CD8-positive, alpha-beta memory T cell (primary cell): Measurements from ENCODE around the gene TXNRD1. TPM values are rescaled to one million over a fixed set of nuclear protein-coding genes. Genes with fewer than 3 reads are reported as not detected.
A peak's percentile ranks its signal among the peaks of the same experiment; 100 is the strongest.

ENCODE experiments used
- CTCF ChIA-PET: fragments of 350-600 bp; sonication (Branson Sonifier 250); formaldehyde crosslinking; loops from one replicate; lab custom pipeline; 2021; ENCODE audit warnings: antibody characterized with exemption; lab: Charles Lee
- POLR2A ChIA-PET: fragments of 350-600 bp; sonication (Branson Sonifier 250); formaldehyde crosslinking; loops from one replicate; lab custom pipeline; 2021; ENCODE audit warnings: antibody characterized with exemption; lab: Charles Lee
- DNase-seq, 5 donors: peaks; one replicate each; pipeline versions ENCODE4 v3.0.0 to v3.0.0-alpha.2; 2020 to 2022; ENCODE audit warnings: mixed read lengths in 1 of 5
- H3K27ac ChIP-seq: one replicate; pipeline ENCODE4 v1.7.0; 2013; ENCODE audit warnings: low read depth, mild to moderate bottlenecking, low read length, moderate library complexity
- H3K27me3 ChIP-seq: 2 replicates; pipeline ENCODE4 v1.7.0; 2013; ENCODE audit warnings: low read length, mild to moderate bottlenecking; ENCODE audit not compliant: insufficient read depth, poor library complexity, severe bottlenecking
- H3K36me3 ChIP-seq: 2 replicates; pipeline ENCODE4 v1.7.0; 2013; ENCODE audit warnings: mild to moderate bottlenecking, low read length, moderate library complexity; ENCODE audit not compliant: insufficient read depth
- H3K4me1 ChIP-seq: 2 replicates; pipeline ENCODE4 v1.7.0; 2013; ENCODE audit warnings: mild to moderate bottlenecking, low read length, moderate library complexity; ENCODE audit not compliant: insufficient read depth
- H3K4me3 ChIP-seq: 2 replicates; pipeline ENCODE4 v1.7.0; 2013; ENCODE audit warnings: mild to moderate bottlenecking, low read length
- H3K9me3 ChIP-seq: 2 replicates; pipeline ENCODE4 v1.7.0; 2013; ENCODE audit warnings: mild to moderate bottlenecking, low read length
- H3K27ac Mint-ChIP-seq, 8 donors: one replicate each; pipeline ENCODE4 v1.8.0; 2020 to 2021; ENCODE audit warnings: mixed read lengths in 8 of 8, mild to moderate bottlenecking in 6 of 8, inconsistent platforms in 3 of 8, moderate library complexity in 3 of 8
- H3K27me3 Mint-ChIP-seq, 2 donors: one replicate each; pipeline ENCODE4 v1.8.0; 2020 to 2021; ENCODE audit warnings: mixed read lengths in 2 of 2, mild to moderate bottlenecking in 1 of 2, moderate library complexity in 1 of 2
- H3K36me3 Mint-ChIP-seq, 3 donors: one replicate each; pipeline ENCODE4 v1.8.0; 2020 to 2021; ENCODE audit warnings: mixed read lengths in 3 of 3, inconsistent platforms in 1 of 3, mild to moderate bottlenecking in 1 of 3
- H3K4me1 Mint-ChIP-seq, 3 donors: one replicate each; pipeline ENCODE4 v1.8.0; 2020 to 2021; ENCODE audit warnings: mixed read lengths in 3 of 3, inconsistent platforms in 1 of 3, mild to moderate bottlenecking in 1 of 3
- H3K4me3 Mint-ChIP-seq, 7 donors: one replicate each; pipeline ENCODE4 v1.8.0; 2020 to 2021; ENCODE audit warnings: mixed read lengths in 7 of 7, mild to moderate bottlenecking in 6 of 7, moderate library complexity in 4 of 7, inconsistent platforms in 2 of 7
- H3K9me3 Mint-ChIP-seq, 5 donors: one replicate each; pipeline ENCODE4 v1.8.0; 2020 to 2022; ENCODE audit warnings: mixed read lengths in 5 of 5, mild to moderate bottlenecking in 3 of 5, moderate library complexity in 2 of 5, inconsistent platforms in 1 of 5
- polyA plus RNA-seq: library from polyadenylated mRNA; unstranded; fragments of 300-500 nt; fragmentation: Illumina TruSeq; gene quantifications from one replicate; pipeline ENCODE4 v1.2.3, GENCODE V29; 2021
- total RNA-seq, 2 experiments: library from RNA; stranded (reverse); gene quantifications; one replicate each; pipeline ENCODE4 v1.2.3, GENCODE V29; 2021

The TXNRD1 gene
- total and polyA plus RNA-seq, 3 experiments from 2014 or later: 30.6 to 107 (median 103) TPM

DNA sequence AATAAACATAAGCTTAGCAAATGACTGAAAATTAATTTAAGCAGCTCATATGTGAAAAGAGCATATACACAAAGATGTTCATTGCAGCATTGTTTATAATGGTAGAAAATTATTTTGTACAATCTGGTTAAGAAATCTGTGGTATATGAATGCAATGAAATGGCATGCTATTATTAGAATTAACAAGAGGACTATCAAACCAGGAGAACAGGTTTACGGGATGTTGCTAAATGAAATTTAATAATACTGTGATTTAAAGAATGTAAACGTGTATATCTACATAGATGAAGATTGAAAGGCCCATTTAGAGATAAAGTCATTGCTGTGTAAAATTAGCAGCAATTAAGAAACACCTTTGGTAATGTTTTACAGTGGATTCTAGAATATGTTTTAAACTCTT is 158.5 kb downstream of the TXNRD1 start:
- Histone ChIP-seq H3K27me3 (no peaks in the 10 kb centered on the region), H3K9me3 (no peaks in the 10 kb centered on the region), H3K4me1 (peaks cover 8% of the 10 kb centered on the region), H3K36me3 (no peaks in the 10 kb centered on the region), H3K4me3 (no peak overlapping the region), H3K27ac (no peak overlapping the region)
- ChIA-PET POLR2A (no interaction called here), CTCF (interaction anchor here (0.8 to 2.8 kb wide), 2 partner anchors 8 to 678 kb away, joined by 3 to 16 read pairs; no protein-coding TSS in a partner anchor)
- DNase-seq: no peak
- no peak overlapping the region for H3K27ac Mint-ChIP-seq
- peaks cover 11 to 16% (median 12%) of the 10 kb centered on the region in 3 donors for H3K4me1 Mint-ChIP-seq
- peaks cover 0 to 16% (median 0%) of the 10 kb centered on the region in 3 donors for H3K36me3 Mint-ChIP-seq
- H3K4me3 Mint-ChIP-seq: no peak overlapping the region
- peaks cover 2 to 11% (median 9%) of the 10 kb centered on the region in 5 donors for H3K9me3 Mint-ChIP-seq
- peaks cover 0 to 2% of the 10 kb centered on the region in 2 donors for H3K27me3 Mint-ChIP-seq

DNA sequence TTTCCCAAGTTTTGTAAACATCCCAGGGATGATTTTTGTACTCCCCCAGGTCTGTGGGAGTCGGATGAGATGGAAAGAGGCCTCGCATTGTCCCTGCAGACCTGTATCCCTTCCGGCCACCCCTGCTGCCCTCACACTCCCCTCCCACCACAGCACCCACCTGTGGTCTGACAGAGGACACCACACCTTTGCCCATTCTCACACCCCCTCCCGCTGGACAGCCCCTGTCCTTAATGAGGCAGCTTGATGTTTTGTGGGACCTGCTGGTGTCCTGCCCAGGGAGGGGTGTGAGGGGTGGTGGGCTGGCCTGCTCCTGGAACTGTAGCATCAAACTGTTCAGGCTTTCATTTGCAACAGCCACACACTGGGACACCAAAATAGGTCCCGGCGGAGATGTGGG is 159.2 kb downstream of the TXNRD1 start:
- POLR2A ChIA-PET: no interaction called here
- Histone ChIP-seq H3K36me3 (no peaks in the 10 kb centered on the region), H3K4me1 (peaks cover 8% of the 10 kb centered on the region), H3K27me3 (no peaks in the 10 kb centered on the region), H3K27ac (no peak overlapping the region), H3K9me3 (no peaks in the 10 kb centered on the region), H3K4me3 (no peak overlapping the region)
- no peak for DNase-seq
- H3K4me1 Mint-ChIP-seq: peaks cover 11 to 16% (median 12%) of the 10 kb centered on the region in 3 donors
- H3K4me3 Mint-ChIP-seq: no peak overlapping the region
- CTCF ChIA-PET: no interaction called here
- H3K9me3 Mint-ChIP-seq: peaks cover under 1 to 6% (median 4%) of the 10 kb centered on the region in 5 donors
- peaks cover 0 to 9% (median 0%) of the 10 kb centered on the region in 3 donors for H3K36me3 Mint-ChIP-seq
- peaks cover 0 to 2% of the 10 kb centered on the region in 2 donors for H3K27me3 Mint-ChIP-seq
- H3K27ac Mint-ChIP-seq: no peak overlapping the region

DNA sequence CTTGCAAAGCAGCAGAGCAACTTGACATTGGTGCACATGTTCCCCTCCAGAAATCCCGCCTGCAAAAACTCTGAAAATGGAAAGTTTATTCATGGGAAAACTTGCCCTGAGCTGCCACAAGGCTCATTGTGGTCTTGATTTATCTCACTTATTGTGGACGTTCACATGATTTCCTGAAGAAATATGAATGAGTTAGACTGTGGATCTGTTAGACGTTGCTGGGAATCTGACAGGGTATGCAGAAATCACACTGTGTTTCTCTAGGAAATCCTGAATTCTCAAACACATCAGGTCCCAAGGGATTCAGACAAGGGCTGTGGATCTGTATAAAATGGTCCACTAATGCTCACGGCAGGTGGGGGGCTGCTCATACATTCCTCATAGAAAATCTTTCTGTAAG is 160.2 kb downstream of the TXNRD1 start:
- Histone ChIP-seq H3K4me3 (no peak overlapping the region), H3K4me1 (peaks cover 8% of the 10 kb centered on the region), H3K27ac (no peak overlapping the region), H3K36me3 (no peaks in the 10 kb centered on the region), H3K27me3 (no peaks in the 10 kb centered on the region), H3K9me3 (no peaks in the 10 kb centered on the region)
- H3K27ac Mint-ChIP-seq: peak overlapping the region in 1 of 8 donors; percentile 79
- ChIA-PET POLR2A (no interaction called here), CTCF (no interaction called here)
- H3K27me3 Mint-ChIP-seq: peaks cover 4 to 6% of the 10 kb centered on the region in 2 donors
- peaks cover 11 to 16% (median 12%) of the 10 kb centered on the region in 3 donors for H3K4me1 Mint-ChIP-seq
- no peak for DNase-seq
- H3K4me3 Mint-ChIP-seq: no peak overlapping the region
- peaks cover 0 to 5% (median 0%) of the 10 kb centered on the region in 3 donors for H3K36me3 Mint-ChIP-seq
- H3K9me3 Mint-ChIP-seq: peaks cover 0 to 3% (median 2%) of the 10 kb centered on the region in 5 donors

DNA sequence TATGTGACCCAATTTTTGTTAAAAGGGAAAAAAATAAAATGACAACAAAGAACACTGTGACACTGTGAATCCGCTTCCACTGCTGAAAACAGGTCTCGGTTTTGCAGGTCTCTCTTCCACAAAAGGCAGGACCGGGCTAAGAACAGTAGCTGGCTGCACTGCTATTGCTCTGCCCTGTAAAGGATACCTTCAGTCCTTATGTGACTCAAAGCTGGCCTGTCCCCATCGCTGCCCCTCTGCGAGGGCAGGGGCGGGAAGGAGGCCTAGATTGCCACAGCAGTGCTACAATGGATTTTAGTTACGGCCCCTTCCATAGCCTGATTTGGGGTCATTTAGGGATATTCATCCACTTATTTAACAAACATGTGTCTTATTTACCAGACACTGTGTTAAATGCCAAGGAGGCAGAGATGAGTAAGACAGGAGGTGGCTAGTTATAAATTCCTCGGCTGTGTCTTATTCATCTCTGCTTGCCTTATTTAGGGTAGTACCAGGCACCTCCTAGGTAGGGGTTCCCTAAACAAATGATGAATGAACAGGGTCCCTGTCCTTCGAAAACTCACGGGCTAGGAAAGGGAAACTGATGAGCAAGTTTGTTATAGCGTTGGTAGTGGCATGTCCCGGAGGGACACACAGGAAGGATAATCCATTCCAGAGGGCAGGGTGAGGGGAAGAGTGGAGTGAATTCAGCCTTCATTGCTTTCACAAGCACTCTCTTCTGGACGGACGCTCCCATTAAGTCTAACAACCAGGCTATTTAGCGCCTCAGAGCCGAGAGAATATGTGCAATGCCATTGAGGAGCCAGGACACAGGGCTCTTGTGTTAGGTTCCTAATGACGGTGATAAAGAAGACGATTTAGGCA is 161.3 kb downstream of the TXNRD1 start:
- POLR2A ChIA-PET: no interaction called here
- peak overlapping the region in 1 of 8 donors; percentile 78 for H3K27ac Mint-ChIP-seq
- H3K4me1 Mint-ChIP-seq: peaks cover 10 to 12% (median 11%) of the 10 kb centered on the region in 3 donors
- no peak overlapping the region for H3K4me3 Mint-ChIP-seq
- peaks cover 0 to 2% (median 0%) of the 10 kb centered on the region in 5 donors for H3K9me3 Mint-ChIP-seq
- no peak for DNase-seq
- no peaks in the 10 kb centered on the region for H3K36me3 ChIP-seq
- CTCF ChIA-PET: no interaction called here
- H3K4me3 ChIP-seq: no peak overlapping the region
- H3K4me1 ChIP-seq: peaks cover 6% of the 10 kb centered on the region
- peaks cover 0 to 5% (median 0%) of the 10 kb centered on the region in 3 donors for H3K36me3 Mint-ChIP-seq
- H3K27ac ChIP-seq: no peak overlapping the region
- peaks cover 7 to 10% of the 10 kb centered on the region in 2 donors for H3K27me3 Mint-ChIP-seq
- no peaks in the 10 kb centered on the region for H3K9me3 ChIP-seq
- H3K27me3 ChIP-seq: no peaks in the 10 kb centered on the region

DNA sequence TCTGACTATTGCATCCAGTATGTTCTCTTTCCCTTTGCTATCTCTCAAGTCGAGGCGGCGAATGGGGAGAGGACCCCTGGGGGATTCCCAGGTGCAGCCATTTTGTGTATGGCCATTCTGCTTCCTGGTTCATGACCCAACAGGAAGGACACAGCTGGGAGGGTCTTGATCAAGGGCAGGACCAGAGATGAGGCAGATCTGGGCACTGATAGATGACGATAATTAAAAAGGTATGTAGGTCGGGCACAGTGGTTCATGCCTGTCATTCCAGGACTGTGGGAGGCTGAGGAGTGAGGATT is 161.9 kb downstream of the TXNRD1 start:
- Histone ChIP-seq H3K9me3 (no peaks in the 10 kb centered on the region), H3K36me3 (no peaks in the 10 kb centered on the region), H3K27me3 (no peaks in the 10 kb centered on the region), H3K4me1 (no peaks in the 10 kb centered on the region), H3K4me3 (no peak overlapping the region), H3K27ac (no peak overlapping the region)
- Mint-ChIP-seq H3K9me3 (peaks cover 0 to 2% (median 0%) of the 10 kb centered on the region in 5 donors), H3K27me3 (peaks cover 6 to 10% of the 10 kb centered on the region in 2 donors), H3K4me1 (peaks cover 10 to 12% (median 11%) of the 10 kb centered on the region in 3 donors), H3K4me3 (no peak overlapping the region), H3K36me3 (no peaks in the 10 kb centered on the region), H3K27ac (no peak overlapping the region)
- no peak for DNase-seq
- ChIA-PET CTCF (interaction anchor here (0.6 kb wide), 1 partner anchor 63 kb away, joined by 3 read pairs; no protein-coding TSS in a partner anchor), POLR2A (no interaction called here)

DNA sequence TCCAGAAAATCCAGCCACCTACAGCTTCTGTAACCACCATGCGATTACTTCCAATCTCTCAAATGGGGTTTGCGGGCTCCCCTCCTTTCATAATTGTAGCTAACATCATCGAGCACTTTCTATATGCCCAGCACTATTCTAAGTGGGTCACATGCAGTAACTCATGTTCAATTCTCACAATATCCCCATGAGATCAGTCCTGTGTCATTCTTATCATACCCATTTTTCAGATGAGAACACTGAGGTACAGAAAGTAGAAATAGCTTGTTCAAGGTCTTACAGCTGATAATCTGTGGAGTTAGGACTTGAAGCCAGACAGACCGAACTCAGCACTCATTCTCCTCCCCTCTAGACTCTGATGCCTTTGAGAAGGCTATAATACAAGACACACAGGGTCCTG is 162.8 kb downstream of the TXNRD1 start:
- Mint-ChIP-seq H3K27ac (no peak overlapping the region), H3K27me3 (peaks cover 5 to 10% of the 10 kb centered on the region in 2 donors), H3K36me3 (no peaks in the 10 kb centered on the region), H3K4me3 (no peak overlapping the region), H3K4me1 (peaks cover 9 to 13% (median 11%) of the 10 kb centered on the region in 3 donors), H3K9me3 (no peaks in the 10 kb centered on the region)
- no peaks in the 10 kb centered on the region for H3K4me1 ChIP-seq
- POLR2A ChIA-PET: no interaction called here
- no peaks in the 10 kb centered on the region for H3K27me3 ChIP-seq
- H3K27ac ChIP-seq: no peak overlapping the region
- H3K36me3 ChIP-seq: no peaks in the 10 kb centered on the region
- no peak overlapping the region for H3K4me3 ChIP-seq
- no peak for DNase-seq
- H3K9me3 ChIP-seq: no peaks in the 10 kb centered on the region
- CTCF ChIA-PET: no interaction called here

DNA sequence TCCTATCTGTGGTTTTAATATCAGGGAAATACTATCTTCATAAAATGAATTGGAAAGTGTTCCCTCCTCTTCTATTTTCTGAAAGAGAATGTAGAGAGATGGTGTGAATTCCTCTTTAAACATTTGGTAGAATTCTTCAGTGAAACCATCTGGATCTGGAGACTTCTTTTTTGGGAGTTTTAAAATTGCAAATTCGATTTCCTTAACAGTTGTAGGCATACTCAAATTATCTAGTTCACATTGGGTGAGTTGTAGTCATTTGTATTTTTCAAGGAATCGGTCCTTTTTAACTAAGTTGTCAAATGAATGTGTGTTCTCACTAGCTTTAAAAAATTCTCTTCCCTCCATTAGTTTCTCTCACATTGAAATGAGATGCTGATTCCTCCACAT is 165.8 kb downstream of the TXNRD1 start:
- CTCF ChIA-PET: interaction anchor here (0.6 to 4.9 kb wide), 71 partner anchors 8 to 697 kb away, joined by 3 to 70 read pairs (median 4); partner anchors contain the start of genes CHST11 and SLC41A2
- Histone ChIP-seq H3K27ac (no peak overlapping the region), H3K4me3 (no peak overlapping the region), H3K4me1 (no peaks in the 10 kb centered on the region), H3K9me3 (no peaks in the 10 kb centered on the region), H3K36me3 (no peaks in the 10 kb centered on the region), H3K27me3 (no peaks in the 10 kb centered on the region)
- Mint-ChIP-seq H3K36me3 (no peaks in the 10 kb centered on the region), H3K4me3 (no peak overlapping the region), H3K27me3 (peaks cover 5 to 10% of the 10 kb centered on the region in 2 donors), H3K9me3 (no peaks in the 10 kb centered on the region), H3K4me1 (peaks cover 9 to 13% (median 11%) of the 10 kb centered on the region in 3 donors), H3K27ac (peak overlapping the region in 3 of 8 donors; percentile 0 to 12 (median 8))
- DNase-seq: no peak
- POLR2A ChIA-PET: no interaction called here
